Measurements from ENCODE around the gene CUX1.
"Not testable (repeated sequence)": the region's sequence is repeated elsewhere in the genome, so short reads cannot be mapped to it uniquely, and the experiment has no call there.

The CUX1 gene

DNA sequence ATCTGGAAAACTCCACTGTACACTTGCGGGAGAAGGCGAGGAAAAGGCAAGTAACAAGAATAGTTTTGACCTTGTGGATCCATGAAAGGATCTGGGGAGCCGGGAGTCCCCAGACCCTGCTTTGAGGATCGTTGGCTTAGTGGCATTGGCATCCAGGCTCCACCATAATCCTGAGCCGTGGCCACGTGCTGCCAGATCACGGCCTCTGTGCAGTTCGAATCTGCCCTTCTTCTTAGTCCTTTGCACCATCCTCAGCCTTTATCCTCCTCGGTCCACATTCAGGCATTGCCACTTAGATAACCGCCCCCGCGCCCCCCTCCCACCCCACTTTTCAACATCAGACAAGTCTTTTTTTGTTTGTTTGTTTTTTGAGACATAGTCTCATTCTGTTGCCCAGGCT lies 201.4 kb downstream of the CUX1 start:
- FAIRE-seq (no peak), DNase-seq (ENCODE audit: extremely low spot score, insufficient read length, low read depth) (no peak)

DNA sequence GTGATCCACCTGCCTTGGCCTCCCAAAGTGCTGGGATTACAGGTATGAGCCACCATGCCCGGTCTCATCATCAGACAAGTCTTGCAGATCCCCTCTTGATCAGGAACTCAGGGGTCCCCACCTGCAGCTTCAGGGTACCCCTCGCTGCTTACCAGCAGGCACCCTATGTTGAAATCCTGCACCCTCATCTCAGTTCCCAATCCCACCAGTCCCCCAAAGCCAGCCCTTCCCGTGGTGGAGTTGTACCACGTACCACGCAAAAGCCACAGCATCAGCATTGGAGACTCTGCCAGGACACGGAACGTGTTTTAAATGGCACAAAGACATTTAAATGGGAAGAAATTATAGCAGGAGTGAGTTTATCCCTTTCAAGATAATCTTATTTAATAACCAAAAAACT lies 202.0 kb downstream of the CUX1 start:
- FAIRE-seq = no peak
- DNase-seq (ENCODE audit: extremely low spot score, insufficient read length, low read depth) = no peak

DNA sequence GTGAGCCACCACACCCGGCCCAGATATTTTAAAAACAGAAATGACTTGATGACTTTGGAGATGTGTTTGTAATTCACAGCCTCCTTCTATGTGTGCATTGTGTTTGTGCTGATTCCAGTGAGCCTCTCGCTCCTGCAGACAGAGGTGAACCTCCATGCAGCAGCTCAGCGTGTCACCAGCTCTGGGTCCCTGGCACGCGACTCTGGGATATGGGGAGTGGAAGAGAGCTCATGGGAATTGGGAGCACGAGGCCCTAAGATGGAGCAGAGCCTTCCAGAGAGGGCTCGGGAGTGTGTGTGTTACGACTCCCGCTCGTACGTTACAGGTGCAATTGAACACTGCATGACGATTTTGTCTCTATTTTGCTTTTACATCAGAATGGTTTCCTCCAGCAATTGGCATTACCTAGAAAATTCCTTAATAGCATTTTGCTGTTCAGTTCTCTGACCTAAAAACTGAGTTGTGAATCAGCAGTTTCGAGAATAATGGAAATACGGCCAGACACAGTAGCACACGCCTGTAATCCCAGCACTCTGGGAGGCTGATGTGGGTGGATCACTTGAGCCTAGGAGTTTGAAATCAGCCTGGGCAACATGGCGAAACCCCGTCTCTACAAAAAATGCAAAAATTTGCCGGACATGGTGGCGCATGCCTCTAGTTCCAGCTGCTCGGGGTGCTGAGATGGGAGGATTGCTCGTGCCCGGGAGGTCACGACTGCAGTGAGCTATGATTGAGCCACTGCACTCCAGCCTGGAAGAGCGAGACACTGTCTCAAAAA lies 204.6 kb downstream of the CUX1 start:
- FAIRE-seq (no peak), DNase-seq (ENCODE audit: extremely low spot score, insufficient read length, low read depth) (no peak)

DNA sequence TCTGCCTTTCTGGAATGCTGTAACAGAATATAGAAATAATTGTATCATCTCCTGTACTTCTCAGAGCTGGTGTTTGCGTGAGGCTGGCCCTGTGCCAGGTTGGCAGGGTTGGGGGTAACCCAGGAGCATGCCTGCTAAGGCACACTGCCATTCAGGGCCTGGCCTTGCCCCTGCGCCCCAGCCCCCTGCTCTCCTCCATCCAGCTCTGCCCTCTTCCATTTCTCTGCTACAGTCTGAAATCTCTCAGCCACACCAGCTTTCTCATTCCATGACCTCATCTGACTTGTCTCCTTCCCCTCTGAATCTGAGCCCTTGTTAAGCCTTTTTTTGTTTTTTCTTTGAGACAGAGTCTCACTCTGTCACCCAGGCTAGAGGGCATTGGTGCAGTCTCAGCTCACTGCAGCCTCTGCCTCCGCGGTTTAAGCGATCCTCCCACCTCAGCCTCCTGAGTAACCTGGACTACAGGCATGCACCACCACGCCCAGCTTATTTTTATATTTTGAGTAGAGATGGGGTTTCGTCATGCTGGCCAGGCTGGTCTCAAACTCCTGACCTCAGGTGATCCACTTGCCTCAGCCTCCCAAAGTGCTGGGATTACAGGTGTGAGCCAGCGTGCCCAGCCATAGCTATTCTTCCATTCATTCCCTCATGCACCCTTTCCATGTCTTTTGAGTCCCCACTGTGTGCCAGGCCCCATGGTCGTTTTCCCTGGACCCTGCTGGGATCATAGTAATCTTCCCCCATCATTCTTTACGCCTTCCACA lies 206.8 kb downstream of the CUX1 start:
- no peak for DNase-seq (ENCODE audit: extremely low spot score, insufficient read length, low read depth)
- no peak for FAIRE-seq

DNA sequence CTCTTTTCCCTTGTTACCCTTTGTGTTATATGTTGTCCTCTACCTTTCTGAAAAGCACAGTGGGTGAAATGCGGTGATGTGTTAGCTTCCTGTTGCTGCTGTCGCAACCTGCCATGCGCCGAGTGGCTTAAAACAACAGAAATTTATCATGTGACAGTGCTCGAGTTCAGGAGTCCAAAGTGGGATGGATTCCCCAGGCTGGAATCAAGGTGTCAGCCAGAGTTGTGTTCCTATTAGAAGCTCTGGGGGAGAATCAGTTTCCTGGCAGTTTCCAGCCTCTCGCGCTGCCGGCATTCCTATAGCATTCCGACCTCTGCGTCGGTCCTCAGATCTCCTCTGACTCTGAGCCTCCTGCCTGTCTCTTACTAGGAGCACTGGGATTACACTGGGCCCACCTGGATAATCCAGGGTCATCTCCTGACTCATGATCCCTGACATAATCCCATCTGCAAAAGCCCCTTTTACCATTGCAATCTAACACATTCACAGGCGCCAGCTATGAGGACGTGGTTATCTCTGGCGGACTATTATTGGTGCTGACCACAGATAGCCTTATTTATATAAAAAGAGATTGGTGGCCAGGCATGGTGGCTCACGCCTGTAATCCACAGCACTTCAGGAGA lies 207.5 kb downstream of the CUX1 start:
- no peak for FAIRE-seq
- no peak for DNase-seq (ENCODE audit: extremely low spot score, insufficient read length, low read depth)

DNA sequence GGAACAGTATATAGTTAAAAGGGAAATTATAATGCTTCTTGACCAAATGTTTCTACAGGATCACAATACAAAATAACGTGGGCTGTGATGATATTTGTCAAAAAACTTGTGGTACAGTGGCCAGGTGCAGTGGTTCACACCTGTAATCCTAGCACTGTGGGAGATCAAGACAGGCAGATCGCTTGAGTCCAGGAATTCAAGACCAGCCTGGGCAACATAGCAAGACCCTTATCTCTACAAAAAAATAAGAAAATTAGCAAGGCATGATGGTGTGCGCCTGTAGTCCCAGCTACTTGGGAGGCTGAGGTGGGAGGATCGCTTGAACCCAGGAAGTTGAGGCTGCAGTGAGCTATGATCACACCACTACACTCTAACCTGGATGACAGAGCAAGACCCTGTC lies 208.4 kb downstream of the CUX1 start:
- not testable (repeated sequence) for FAIRE-seq

DNA sequence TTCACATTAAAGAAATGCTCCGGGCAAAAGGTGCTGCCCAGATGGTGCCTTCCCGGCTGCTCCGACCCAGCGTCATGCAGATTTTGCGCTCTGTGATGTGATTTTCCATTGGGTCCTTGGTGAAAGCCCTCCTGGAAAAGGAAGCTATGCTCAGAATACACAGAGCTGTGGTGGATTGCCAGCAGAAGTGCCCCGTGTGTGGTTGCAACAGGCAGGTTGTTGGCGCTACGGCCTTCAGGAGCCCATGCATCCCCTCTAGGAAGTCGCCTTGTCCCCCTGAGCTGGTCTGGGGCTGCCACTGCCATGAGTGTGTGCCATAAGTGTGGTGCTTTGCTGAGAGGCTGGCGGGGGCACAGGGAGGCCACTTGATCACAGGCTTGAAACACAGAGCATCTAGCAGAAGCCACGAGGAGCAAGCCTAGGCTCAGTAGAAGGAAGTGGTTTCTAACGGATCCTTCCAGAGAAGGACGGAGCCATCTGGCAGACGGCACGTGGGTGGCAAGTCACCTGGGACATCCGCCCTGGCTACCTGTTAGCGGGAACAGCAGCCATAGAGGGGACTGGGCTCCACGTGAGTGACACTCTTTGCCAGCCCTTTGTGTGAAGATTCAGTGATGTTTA lies 210.9 kb downstream of the CUX1 start:
- FAIRE-seq (no peak), DNase-seq (ENCODE audit: extremely low spot score, insufficient read length, low read depth) (no peak)

More for the DNA sequence above, 208.4 kb downstream of the CUX1 start:
- not testable (repeated sequence) for DNase-seq (ENCODE audit: extremely low spot score, insufficient read length, low read depth)

DNA sequence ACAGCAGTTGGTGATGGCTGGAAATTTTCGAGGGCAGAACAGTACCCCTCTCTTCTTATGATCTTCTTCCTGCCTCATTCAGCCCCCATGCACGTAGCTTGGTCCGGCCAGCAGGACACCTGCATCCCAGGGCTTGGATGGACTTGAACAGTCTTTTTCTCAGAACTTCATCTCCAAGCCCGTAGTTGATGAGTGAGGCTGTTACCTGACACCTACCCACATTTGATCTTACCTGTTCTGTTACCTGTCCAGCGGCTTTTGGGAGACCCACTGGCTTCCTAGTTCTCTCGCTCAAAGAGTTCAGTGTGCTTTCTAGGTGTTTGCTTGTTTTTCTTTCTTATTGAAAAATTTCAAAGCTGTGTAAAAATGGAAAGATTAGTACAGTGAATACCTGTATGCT lies 212.2 kb downstream of the CUX1 start:
- no peak for FAIRE-seq
- DNase-seq (ENCODE audit: extremely low spot score, insufficient read length, low read depth) = no peak

DNA sequence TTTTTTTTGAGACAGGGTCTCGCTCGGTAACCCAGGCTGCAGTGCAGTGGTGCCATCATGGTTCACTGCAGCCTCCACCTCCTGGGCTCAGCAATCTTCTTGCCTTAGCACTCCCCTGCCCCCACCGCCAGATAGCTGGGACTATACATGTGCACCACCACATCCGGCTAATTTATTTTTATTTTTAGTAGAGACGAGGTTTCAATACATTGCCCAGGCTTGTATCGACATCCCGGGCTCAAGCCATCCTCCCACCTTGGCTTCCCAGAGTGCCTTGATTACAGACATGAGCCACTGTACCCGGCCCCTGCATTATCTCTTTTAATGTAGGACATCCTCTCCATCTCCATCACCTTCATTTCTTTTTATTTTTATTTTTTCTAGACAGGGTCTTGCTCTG lies 213.3 kb downstream of the CUX1 start:
- peak; percentile 77 for FAIRE-seq

DNA sequence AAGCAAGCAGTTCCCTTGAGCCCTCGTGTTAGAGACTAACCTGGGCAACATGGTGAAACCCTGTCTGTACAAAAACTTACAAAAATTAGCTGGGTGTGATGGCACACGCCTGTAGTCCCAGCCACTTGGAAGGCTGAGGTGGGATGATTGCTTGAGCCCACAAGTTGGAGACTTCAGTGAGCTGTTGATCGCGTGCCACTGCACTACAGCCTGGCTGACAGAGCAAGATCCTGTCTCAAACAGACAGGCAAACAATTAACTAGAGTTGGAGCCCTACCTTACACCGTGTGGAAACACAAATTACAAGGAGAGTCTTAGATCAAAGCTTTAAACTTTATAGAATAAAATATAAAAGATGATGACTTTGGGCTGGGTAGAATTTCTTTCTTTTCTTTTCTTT lies 219.5 kb downstream of the CUX1 start:
- FAIRE-seq = no peak

More for the DNA sequence above, 213.3 kb downstream of the CUX1 start:
- no peak for DNase-seq (ENCODE audit: extremely low spot score, insufficient read length, low read depth)

DNA sequence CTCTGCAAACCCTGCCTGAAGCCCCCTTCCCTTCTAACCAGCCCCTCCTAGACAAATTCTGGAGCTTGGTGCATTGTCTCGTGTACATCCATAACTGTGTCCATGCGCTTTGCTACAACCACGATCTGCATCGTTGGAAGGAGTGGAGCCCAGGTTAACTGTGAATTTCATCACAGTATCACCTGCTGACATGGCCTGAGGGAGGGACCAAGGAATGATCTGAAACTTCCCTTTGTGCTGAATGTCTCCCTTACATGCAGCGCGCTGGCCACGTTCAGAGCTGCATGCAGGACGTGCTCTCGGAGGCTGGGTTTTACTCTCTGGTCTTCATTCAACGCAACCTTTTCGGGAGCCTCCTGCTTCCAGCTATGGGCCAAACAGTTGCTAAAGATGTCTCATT lies 222.3 kb downstream of the CUX1 start:
- no peak for FAIRE-seq

More for the DNA sequence above, 219.5 kb downstream of the CUX1 start:
- DNase-seq (ENCODE audit: extremely low spot score, insufficient read length, low read depth) = no peak

DNA sequence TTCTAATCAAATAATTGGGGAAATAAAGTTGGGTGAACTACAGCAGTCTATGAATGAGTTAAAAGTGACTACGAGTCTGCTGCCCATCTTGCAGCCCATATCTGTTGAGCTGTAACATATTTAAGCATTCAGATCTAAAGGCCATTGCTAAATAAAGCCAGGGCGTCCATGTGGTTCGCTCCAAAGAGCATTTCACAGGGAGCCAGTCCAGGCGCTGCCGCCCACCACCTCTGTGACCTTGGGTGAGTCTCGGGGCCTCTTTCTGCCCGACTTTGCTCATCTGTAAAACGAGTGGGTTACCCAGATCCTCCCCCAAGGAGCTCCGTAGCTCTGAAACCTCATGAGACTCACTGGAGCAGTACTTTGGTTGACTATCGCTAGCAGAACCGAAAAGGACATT lies 223.1 kb downstream of the CUX1 start:
- DNase-seq (ENCODE audit: extremely low spot score, insufficient read length, low read depth) (no peak), FAIRE-seq (no peak)

More for the DNA sequence above, 222.3 kb downstream of the CUX1 start:
- DNase-seq (ENCODE audit: extremely low spot score, insufficient read length, low read depth) = no peak

DNA sequence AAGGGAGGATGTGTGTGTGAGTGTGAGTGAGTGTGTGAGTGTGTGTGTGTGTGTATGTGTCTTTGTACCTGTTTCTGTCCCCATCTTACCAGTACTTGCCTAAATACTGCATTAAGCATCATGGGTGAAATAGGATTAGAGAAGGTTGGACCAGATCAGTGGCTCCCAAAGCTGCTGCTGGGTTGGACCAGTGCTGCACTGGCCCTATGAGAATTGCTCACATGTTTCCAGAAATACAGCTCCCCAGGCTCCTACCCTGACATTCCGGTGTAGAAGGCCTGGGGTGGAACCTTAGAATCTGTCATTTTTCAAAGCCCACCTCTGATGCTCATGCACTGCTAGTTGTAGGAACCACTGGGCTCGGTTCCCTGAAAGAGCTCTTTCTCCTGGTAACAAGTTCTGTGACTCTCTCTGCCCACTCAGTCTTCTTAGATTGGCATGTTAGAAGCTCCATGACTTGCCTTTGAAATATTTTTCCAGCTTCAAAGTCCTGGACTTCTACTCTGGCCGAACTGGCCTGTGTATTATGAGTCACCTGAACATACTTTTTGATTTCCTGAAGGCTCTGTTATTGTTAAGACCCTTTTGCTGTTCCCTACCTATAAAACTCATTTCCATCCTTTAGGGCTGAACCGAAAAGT lies 224.7 kb downstream of the CUX1 start:
- no peak for DNase-seq (ENCODE audit: extremely low spot score, insufficient read length, low read depth)
- no peak for FAIRE-seq

DNA sequence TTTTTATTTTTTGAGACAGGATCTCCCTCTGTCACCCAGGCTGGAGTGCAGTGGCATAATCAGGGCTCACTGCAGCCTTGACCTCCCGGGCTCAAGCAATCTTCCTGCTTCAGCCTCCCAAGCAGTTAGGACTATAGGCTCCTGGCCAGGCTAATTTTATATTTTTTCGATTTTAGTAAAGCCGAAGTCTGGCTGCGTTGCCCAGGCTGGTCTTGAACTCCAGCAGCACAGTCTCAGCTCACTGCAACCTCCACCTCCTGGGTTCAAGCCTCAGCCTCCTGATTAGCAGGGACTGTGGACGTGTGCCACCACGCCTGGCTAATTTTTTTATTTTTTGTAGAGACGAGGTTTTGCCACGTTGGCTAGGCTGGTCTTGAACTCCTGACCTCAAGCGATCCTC lies 225.4 kb downstream of the CUX1 start:
- DNase-seq (ENCODE audit: extremely low spot score, insufficient read length, low read depth); FAIRE-seq: not testable (repeated sequence)

DNA sequence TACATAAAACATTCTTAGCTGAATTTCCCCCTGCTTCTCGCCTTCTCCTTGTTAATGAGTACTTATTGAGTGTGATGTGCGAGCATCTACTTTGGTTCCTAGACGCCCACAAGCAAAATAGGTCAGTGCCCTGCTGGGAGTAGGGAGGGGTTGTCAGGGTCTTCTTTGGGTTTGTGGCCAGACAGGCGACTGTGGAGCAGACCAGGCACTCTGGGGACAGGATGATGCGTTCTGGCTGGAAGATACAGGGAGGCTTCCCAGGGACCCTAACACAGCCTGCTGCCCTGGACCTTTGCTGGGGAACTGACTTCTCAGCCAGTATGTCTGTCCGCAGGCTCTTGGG lies 227.2 kb downstream of the CUX1 start:
- no peak for DNase-seq (ENCODE audit: extremely low spot score, insufficient read length, low read depth)

DNA sequence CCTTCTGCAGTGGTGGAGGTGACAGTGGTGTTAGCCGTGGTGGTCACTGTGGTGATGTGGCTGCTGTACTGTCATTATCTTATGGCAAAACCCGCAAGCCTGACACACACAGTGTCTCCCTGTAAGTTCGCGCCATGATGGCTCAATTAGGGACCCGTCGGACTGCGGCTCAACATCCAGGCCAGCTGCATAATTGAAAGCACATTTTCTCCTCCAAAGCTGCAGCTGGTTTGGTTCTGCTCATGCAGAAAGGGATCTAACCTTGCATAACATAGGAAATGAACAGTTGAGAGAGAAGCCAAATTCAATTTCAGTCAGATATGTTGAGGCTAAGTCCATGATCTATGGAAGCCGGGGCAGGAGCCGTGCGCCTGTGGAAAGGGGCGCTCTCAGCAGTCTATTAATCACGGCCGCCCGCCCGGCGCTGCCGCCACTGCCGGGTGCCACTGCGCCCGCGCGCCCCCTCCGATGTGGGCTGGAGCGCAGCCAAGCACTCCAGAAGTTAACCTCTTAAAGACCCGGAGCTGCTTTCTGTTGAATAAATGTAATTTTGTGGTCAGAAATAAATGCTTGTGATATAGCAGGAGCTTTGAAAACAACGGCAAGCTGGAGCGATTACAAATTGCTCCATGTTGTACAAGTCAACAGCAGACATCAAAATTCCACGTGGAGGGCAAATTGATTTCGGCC lies 227.7 kb downstream of the CUX1 start:
- FAIRE-seq (no peak), DNase-seq (ENCODE audit: extremely low spot score, insufficient read length, low read depth) (no peak)

More for the DNA sequence above, 227.2 kb downstream of the CUX1 start:
- FAIRE-seq = no peak

DNA sequence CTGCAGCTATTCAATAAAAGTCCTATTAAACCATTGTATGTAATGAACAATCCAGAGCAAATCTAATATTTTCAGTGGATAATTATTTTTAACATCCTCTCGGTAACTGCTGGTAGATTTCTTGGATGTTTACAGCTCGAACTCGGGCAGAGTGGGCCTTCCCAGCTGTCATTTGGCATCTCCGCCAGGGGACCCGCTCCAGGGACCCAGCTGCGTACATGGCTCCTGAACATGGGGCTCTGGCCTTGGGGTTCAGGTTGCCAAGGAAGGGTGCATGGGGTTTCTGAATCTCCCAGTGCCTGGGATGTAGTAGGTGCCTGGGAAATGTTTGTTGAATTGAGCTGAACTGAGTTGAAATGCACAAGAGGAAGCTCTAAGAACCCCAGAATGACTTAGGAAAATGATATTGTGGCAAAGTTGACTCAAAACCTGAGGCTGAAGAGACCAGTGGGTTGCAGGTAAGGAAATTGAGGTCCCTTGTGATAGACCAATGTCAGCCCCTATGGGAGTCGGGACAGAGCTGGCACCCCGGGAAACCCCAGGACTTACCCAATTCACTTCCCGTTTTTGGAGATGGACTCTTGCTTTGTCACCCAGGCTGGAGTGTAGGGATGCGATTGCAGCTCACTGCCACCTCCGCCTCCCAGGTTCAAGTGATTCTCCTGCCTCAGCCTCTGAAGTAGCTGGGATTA lies 228.4 kb downstream of the CUX1 start:
- FAIRE-seq = peak; percentile 38
- DNase-seq (ENCODE audit: extremely low spot score, insufficient read length, low read depth) = no peak

DNA sequence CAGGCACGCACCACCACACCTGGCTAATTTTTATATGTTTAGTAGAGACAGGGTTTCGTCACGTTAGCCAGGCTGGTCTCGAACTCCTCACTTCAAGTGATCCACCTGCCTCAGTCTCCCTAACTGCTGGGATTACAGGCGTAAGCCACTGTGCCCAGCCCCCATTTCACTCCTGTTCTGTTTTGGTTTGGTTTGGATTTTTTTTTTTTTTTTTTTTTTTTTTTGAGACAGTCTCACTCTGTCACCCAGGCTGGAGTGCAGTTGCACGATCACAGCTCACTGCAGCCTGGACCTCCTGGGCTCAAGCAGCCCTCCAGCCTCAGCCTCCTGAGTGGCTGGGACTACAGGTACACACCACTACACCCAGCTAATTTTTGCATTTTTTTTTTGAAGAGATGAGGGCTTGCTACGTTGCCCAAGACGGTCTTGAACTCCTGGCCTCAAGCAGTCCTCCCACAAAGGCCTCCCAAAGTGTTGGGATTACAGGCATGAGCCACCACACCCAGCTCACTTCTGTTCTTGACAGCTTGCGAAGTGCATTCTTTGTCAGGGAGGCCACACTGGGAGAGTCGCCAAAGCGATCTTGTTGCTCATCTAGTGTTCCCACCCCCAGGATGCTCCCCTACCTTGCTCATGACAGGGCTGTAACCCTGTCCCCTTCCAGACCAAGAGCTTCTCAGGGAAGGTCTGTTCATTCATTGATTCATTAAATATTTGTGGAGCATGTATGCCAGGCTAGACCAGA lies 229.1 kb downstream of the CUX1 start:
- DNase-seq (ENCODE audit: extremely low spot score, insufficient read length, low read depth) (no peak), FAIRE-seq (no peak)

Data from GM18507 (cell line).